Keratinocyte (primary cell): Measurements from ENCODE around the gene RYR2. TPM values are rescaled to one million over a fixed set of nuclear protein-coding genes. Genes with fewer than 3 reads are reported as not detected.

Source experiments
- DNase-seq: peaks from one replicate; pipeline ENCODE4 v3.0.0-alpha.2; 2011; ENCODE audit warnings: low read depth, missing footprints, low spot score
- FAIRE-seq: peaks from 2 replicates; lab custom pipeline; 2011; peaks lifted over from hg19 to GRCh38; lab: Jason Lieb, UNC
- H2AFZ ChIP-seq: 2 replicates; pipeline ENCODE4 v1.6.0; 2012; ENCODE audit warnings: low read length, control low read depth, inconsistent platforms; ENCODE audit not compliant: control insufficient read depth
- H3K27ac ChIP-seq: 2 replicates; pipeline ENCODE4 v1.5.1; 2011; ENCODE audit warnings: low read length; ENCODE audit not compliant: control insufficient read depth, insufficient read depth
- H3K27me3 ChIP-seq: 3 replicates; pipeline ENCODE4 v1.6.0; 2011; ENCODE audit warnings: low read length; ENCODE audit not compliant: control insufficient read depth, insufficient read depth; ENCODE audit errors: extremely low read depth
- H3K36me3 ChIP-seq, 2 experiments: 2 replicates in 1 of 2; 3 replicates in 1 of 2; pipeline ENCODE4 v1.5.1; 2011; ENCODE audit warnings: low read length in 2 of 2, mild to moderate bottlenecking in 1 of 2; ENCODE audit not compliant: control insufficient read depth in 2 of 2, insufficient read depth in 2 of 2; ENCODE audit errors: extremely low read depth in 1 of 2
- H3K4me1 ChIP-seq: 3 replicates; pipeline ENCODE4 v1.5.1; 2011; ENCODE audit warnings: low read length; ENCODE audit not compliant: control insufficient read depth, insufficient read depth; ENCODE audit errors: extremely low read depth
- H3K4me2 ChIP-seq: 3 replicates; pipeline ENCODE4 v1.6.0; 2011; ENCODE audit warnings: low read depth, low read length; ENCODE audit not compliant: control insufficient read depth, insufficient read depth; ENCODE audit errors: extremely low read depth
- H3K4me3 ChIP-seq, 3 experiments: fragments of 200-600 bp in 1 of 3; sonication (generic) in 1 of 3; 2 replicates in 2 of 3; 3 replicates in 1 of 3; pipeline ENCODE4 v1.5.1; 2011 to 2016; ENCODE audit warnings: low read length in 3 of 3, mild to moderate bottlenecking in 3 of 3, control low read depth in 2 of 3, inconsistent platforms in 1 of 3, low read depth in 1 of 3, mixed read lengths in 1 of 3, mixed run types in 1 of 3, moderate library complexity in 1 of 3; ENCODE audit not compliant: control insufficient read depth in 2 of 3, insufficient read depth in 2 of 3; ENCODE audit errors: extremely low read depth in 1 of 3
- H3K79me2 ChIP-seq: 2 replicates; pipeline ENCODE4 v1.6.0; 2012; ENCODE audit warnings: low read length; ENCODE audit not compliant: control insufficient read depth, insufficient read depth
- H3K9ac ChIP-seq: 3 replicates; pipeline ENCODE4 v1.6.0; 2011; ENCODE audit warnings: low read length; ENCODE audit not compliant: control insufficient read depth, insufficient read depth; ENCODE audit errors: extremely low read depth
- H3K9me1 ChIP-seq: 3 replicates; pipeline ENCODE4 v1.6.0; 2011; ENCODE audit warnings: low read length; ENCODE audit not compliant: control insufficient read depth, insufficient read depth; ENCODE audit errors: extremely low read depth
- H3K9me3 ChIP-seq: 2 replicates; pipeline ENCODE4 v1.5.1; 2012; ENCODE audit warnings: low read depth, low read length; ENCODE audit not compliant: control insufficient read depth
- H4K20me1 ChIP-seq: 3 replicates; pipeline ENCODE4 v1.6.0; 2011; ENCODE audit warnings: low read length; ENCODE audit not compliant: control insufficient read depth, insufficient read depth; ENCODE audit errors: extremely low read depth
- EZH2 ChIP-seq: IDR thresholded peaks from one replicate; pipeline ENCODE4 v1.6.1; 2012; ENCODE audit warnings: inconsistent platforms, mild to moderate bottlenecking, low read length, moderate library complexity
- dilution Hi-C: fragments of 300-500 bp; cut with MboI; formaldehyde crosslinking; loops from one replicate; pipeline ENCODE4 v1.7.0; 2020; ENCODE audit warnings: low sequenced_read_pairs; ENCODE audit not compliant: extremely low pct_ligation_motif_present
- polyA plus RNA-seq, 5 experiments: library from polyadenylated mRNA; depleted of rRNA in 3 of 5; stranded (reverse) in 3 of 5; stranded (forward) in 1 of 5; unstranded in 1 of 5; fragments of >200 nt; gene quantifications; 1 replicate in 1 of 5; 2 replicates in 3 of 5; 3 replicates in 1 of 5; pipeline versions ENCODE4 v1.2.1 to v1.2.3, GENCODE V29; 2011 to 2012; ENCODE audit warnings: missing spikeins in 2 of 5, low read depth in 1 of 5, low replicate concordance in 1 of 5
- TF ChIP-seq, protein P1 (sequence below), 3 experiments: IDR thresholded peaks in 1 of 3; conservative IDR thresholded peaks in 1 of 3; optimal IDR thresholded peaks in 1 of 3; 2 replicates in 2 of 3; 3 replicates in 1 of 3; pipeline versions ENCODE3 to v1.5.1; 2011; ENCODE audit warnings: low read length in 3 of 3, mild to moderate bottlenecking in 3 of 3, moderate library complexity in 2 of 3, control low read depth in 1 of 3, inconsistent platforms in 1 of 3; ENCODE audit not compliant: insufficient read depth in 2 of 3; ENCODE audit errors: extremely low read depth in 1 of 3

The RYR2 gene
- polyA plus RNA-seq, 1 donor (not counting 4 experiments of a cell fraction or from before 2014, with no cell fraction given) = 0.05 TPM

DNA sequence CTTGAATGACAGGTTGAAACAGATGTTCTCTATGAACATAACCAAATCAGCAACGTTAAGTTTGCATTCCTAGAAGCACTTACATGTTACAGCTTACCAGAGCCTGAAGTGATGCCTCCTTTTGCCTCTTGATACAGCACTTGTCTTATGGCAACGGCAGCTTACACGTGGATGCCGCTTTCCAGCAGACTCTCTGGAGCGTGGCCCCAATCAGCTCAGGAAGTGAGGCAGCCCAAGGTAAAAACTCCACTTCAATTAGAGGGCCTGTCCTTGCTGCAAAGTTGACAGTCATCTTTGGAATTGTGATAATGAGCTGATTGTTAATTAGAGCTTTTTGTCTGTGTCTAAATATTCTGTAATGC lies 345.1 kb downstream of the RYR2 start:
- H3K4me1 ChIP-seq = no peaks in the 10 kb centered on the region
- FAIRE-seq = no peak
- no peaks in the 10 kb centered on the region for H3K9me3 ChIP-seq
- no peak overlapping the region for H3K4me2 ChIP-seq
- dilution Hi-C loops = no loop called here
- no peak overlapping the region for H2AFZ ChIP-seq
- no peak for DNase-seq
- H3K4me3 ChIP-seq = no peak overlapping the region
- no peaks in the 10 kb centered on the region for H3K36me3 ChIP-seq
- no peaks in the 10 kb centered on the region for H4K20me1 ChIP-seq
- H3K9me1 ChIP-seq = no peaks in the 10 kb centered on the region
- H3K27ac ChIP-seq = no peak overlapping the region
- H3K27me3 ChIP-seq = no peaks in the 10 kb centered on the region
- TF ChIP-seq, protein P1, sequence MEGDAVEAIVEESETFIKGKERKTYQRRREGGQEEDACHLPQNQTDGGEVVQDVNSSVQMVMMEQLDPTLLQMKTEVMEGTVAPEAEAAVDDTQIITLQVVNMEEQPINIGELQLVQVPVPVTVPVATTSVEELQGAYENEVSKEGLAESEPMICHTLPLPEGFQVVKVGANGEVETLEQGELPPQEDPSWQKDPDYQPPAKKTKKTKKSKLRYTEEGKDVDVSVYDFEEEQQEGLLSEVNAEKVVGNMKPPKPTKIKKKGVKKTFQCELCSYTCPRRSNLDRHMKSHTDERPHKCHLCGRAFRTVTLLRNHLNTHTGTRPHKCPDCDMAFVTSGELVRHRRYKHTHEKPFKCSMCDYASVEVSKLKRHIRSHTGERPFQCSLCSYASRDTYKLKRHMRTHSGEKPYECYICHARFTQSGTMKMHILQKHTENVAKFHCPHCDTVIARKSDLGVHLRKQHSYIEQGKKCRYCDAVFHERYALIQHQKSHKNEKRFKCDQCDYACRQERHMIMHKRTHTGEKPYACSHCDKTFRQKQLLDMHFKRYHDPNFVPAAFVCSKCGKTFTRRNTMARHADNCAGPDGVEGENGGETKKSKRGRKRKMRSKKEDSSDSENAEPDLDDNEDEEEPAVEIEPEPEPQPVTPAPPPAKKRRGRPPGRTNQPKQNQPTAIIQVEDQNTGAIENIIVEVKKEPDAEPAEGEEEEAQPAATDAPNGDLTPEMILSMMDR (optimal IDR thresholded peaks at IDR 0.05 in 1 of 3, IDR thresholded peaks at IDR 0.05 in 1 of 3, conservative IDR thresholded peaks at IDR 0.05 in 1 of 3; ENCODE audit: extremely low read depth in 1 of 3, insufficient read depth in 2 of 3, low read length in 3 of 3) = no peak
- TF ChIP-seq EZH2 = no peak
- no peak overlapping the region for H3K9ac ChIP-seq
- no peaks in the 10 kb centered on the region for H3K79me2 ChIP-seq

DNA sequence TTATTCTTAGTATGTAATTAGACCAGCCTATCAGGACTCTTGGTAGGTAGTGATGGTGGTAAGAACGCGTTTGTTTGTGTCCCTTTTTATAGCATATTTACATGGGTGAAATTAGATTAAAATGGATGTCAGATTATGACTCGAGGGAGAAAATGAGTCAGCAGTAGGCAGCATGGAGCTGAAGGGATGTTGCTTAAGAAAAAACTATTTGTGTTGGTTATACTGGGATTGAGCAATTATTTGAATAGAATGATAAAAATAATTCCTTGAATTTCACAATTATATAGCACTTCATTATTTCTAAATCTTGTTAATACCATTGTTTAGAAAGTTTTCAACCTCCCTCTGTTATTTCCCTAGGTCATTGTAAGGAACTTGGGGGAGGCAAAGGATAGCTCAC lies 348.8 kb downstream of the RYR2 start:
- no peaks in the 10 kb centered on the region for H3K4me1 ChIP-seq
- H2AFZ ChIP-seq = no peak overlapping the region
- DNase-seq (no peak), FAIRE-seq (no peak)
- no peaks in the 10 kb centered on the region for H3K79me2 ChIP-seq
- no peaks in the 10 kb centered on the region for H4K20me1 ChIP-seq
- no peak overlapping the region for H3K27ac ChIP-seq
- H3K9ac ChIP-seq = no peak overlapping the region
- dilution Hi-C loops = no loop called here
- no peaks in the 10 kb centered on the region for H3K9me1 ChIP-seq
- no peak overlapping the region for H3K4me2 ChIP-seq
- H3K9me3 ChIP-seq = no peaks in the 10 kb centered on the region
- H3K36me3 ChIP-seq = no peaks in the 10 kb centered on the region
- TF ChIP-seq, protein P1 (optimal IDR thresholded peaks at IDR 0.05 in 1 of 3, IDR thresholded peaks at IDR 0.05 in 1 of 3, conservative IDR thresholded peaks at IDR 0.05 in 1 of 3; ENCODE audit: extremely low read depth in 1 of 3, insufficient read depth in 2 of 3, low read length in 3 of 3) = no peak
- no peak for TF ChIP-seq EZH2
- no peaks in the 10 kb centered on the region for H3K27me3 ChIP-seq
- H3K4me3 ChIP-seq = no peak overlapping the region
